SH-SY5Y (cell line): ENCODE results near the gene PRIM1.

Experiments
- GATA2 ChIP-seq: IDR thresholded peaks from 2 replicates; pipeline ENCODE4 v1.6.1; 2011; ENCODE audit warnings: mild to moderate bottlenecking, low read depth, low read length
- GATA3 ChIP-seq: IDR thresholded peaks from 2 replicates; pipeline ENCODE4 v1.6.1; 2011; ENCODE audit warnings: low read depth, mild to moderate bottlenecking, low read length, moderate library complexity

DNA sequence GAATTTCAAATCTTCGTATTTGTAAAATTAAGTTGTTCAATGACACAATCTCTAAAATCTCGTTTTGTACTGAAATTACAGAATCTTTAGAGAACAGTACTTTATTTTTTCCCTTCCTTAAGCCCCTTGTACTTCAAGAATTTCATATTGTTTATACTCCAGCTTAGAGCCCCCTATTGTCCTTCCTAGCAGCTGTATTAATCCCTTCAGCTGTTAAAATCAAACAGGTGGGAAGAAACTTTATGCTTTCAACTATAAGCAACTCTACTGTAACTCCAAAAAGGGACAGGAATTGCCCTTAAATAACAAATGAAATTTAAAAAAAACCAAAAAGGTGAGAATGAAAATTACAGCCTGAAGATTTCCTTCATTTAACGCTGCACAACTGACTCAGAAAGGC is 28.8 kb downstream of the PRIM1 start:
- TF ChIP-seq GATA2, result no peak
- TF ChIP-seq GATA3, result no peak
